ENCODE measurements around the gene SYNE2.

The SYNE2 gene

GRCh38 chr14:64081174-64081746, 228.5 kb downstream of the SYNE2 start:
- TF ChIP-seq, protein P1, sequence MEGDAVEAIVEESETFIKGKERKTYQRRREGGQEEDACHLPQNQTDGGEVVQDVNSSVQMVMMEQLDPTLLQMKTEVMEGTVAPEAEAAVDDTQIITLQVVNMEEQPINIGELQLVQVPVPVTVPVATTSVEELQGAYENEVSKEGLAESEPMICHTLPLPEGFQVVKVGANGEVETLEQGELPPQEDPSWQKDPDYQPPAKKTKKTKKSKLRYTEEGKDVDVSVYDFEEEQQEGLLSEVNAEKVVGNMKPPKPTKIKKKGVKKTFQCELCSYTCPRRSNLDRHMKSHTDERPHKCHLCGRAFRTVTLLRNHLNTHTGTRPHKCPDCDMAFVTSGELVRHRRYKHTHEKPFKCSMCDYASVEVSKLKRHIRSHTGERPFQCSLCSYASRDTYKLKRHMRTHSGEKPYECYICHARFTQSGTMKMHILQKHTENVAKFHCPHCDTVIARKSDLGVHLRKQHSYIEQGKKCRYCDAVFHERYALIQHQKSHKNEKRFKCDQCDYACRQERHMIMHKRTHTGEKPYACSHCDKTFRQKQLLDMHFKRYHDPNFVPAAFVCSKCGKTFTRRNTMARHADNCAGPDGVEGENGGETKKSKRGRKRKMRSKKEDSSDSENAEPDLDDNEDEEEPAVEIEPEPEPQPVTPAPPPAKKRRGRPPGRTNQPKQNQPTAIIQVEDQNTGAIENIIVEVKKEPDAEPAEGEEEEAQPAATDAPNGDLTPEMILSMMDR (IDR thresholded peaks at IDR 0.05; ENCODE audit: low read depth, low read length): no peak
- no peak overlapping the region for H3K4me3 ChIP-seq (ENCODE audit: low read depth, low read length)

DNA sequence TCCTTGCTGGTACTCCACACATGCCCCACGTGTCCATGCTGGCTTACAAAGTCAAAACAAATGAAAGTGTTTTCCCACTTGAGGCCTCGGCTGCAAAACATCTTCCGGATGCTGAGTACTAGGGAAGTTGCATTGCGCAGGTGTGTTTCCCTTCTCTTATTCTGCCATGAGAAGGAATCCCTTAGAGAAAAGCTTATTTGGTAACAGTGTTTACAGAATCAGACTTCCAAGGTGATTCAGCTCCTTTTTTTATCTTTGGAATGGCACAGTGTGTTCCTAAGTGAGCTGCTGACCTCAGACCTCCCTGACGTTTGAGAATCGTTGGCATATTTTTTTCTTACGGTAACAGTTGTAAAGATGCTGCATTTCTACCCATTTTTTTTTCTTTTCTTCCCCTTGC, 230.0 kb downstream of the SYNE2 start:
- no peak overlapping the region for H3K4me3 ChIP-seq (ENCODE audit: low read depth, low read length)
- TF ChIP-seq, protein P1 (IDR thresholded peaks at IDR 0.05; ENCODE audit: low read depth, low read length): no peak

GRCh38 chr14:64088647-64088964, 235.8 kb downstream of the SYNE2 start:
- TF ChIP-seq, protein P1 (IDR thresholded peaks at IDR 0.05; ENCODE audit: low read depth, low read length): no peak
- no peak overlapping the region for H3K4me3 ChIP-seq (ENCODE audit: low read depth, low read length)

GRCh38 chr14:64089920-64090319, 237.1 kb downstream of the SYNE2 start:
- TF ChIP-seq, protein P1 (IDR thresholded peaks at IDR 0.05; ENCODE audit: low read depth, low read length): no peak
- H3K4me3 ChIP-seq (ENCODE audit: low read depth, low read length): no peak overlapping the region

DNA sequence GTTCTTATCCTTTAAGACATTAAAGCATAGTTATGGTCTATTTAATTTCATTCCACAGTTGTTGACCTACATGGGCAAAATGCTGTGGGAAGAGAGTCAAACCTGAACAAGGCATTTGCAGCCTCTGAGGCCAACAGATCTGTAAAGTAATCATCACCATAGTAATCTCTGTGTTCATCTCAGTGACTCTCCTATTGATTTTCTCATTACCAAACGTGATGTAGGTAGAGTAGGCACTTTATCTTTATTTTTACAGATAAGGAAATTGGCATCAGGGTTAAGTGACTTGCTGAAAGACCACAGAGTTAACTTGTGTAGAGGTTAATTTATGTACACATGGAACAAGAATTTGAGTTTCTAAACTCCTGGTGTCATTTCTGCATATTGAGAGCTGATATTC, 238.4 kb downstream of the SYNE2 start:
- TF ChIP-seq, protein P1 (IDR thresholded peaks at IDR 0.05; ENCODE audit: low read depth, low read length): no peak
- H3K4me3 ChIP-seq (ENCODE audit: low read depth, low read length): no peak overlapping the region

- H3K4me3 ChIP-seq (ENCODE audit: low read depth, low read length): no peak overlapping the region
- TF ChIP-seq, protein P1 (IDR thresholded peaks at IDR 0.05; ENCODE audit: low read depth, low read length): no peak
Observed at GRCh38 chr14:64092338-64092737, 239.5 kb downstream of the SYNE2 start.

GRCh38 chr14:64092940-64093339, 240.1 kb downstream of the SYNE2 start:
- H3K4me3 ChIP-seq (ENCODE audit: low read depth, low read length): no peak overlapping the region
- TF ChIP-seq, protein P1 (IDR thresholded peaks at IDR 0.05; ENCODE audit: low read depth, low read length): no peak

Measured in WI38 (cell line).